ENCODE results near the gene ZCCHC24. TPM values are rescaled to one million over a fixed set of nuclear protein-coding genes. Genes with fewer than 3 reads are reported as not detected.

The ZCCHC24 gene
- total and polyA plus RNA-seq, 2 of the 8 experiments (the other 6 are each of a cell fraction or from before 2014, with no cell fraction given): 3.9 to 6.9 TPM

GRCh38 chr10:79384773-79385391 lies 60.5 kb downstream of the ZCCHC24 start:
- Histone ChIP-seq H3K27ac (ENCODE audit: low read depth, low read length) (no peak overlapping the region), H3K4me3 (ENCODE audit: extremely low read depth in 1 of 4, insufficient read depth in 2 of 4, low read depth in 3 of 4, low read length in 4 of 4) (no peak overlapping the region), H3K4ac (replicated peaks; ENCODE audit: insufficient read length, low read depth, low read length) (no peak overlapping the region), H3K14ac (ENCODE audit: insufficient read length) (no peak overlapping the region), H3K4me1 (replicated peaks in 1 of 4; ENCODE audit: control insufficient read depth in 3 of 4, insufficient read depth in 4 of 4, low read length in 3 of 4) (peaks cover 0 to 6% (median 1%) of the 10 kb centered on the region in 4 experiments; a peak in 2 of 7 replicates), H3K4me2 (ENCODE audit: insufficient read depth in 1 of 2, low read depth in 2 of 2, low read length in 2 of 2) (no peak overlapping the region), H2BK5ac (ENCODE audit: low read depth, low read length) (no peak overlapping the region), H3K23ac (ENCODE audit: insufficient read length) (no peak overlapping the region), H4K8ac (ENCODE audit: extremely low read depth, insufficient read depth, low read length) (no peak overlapping the region), H3K36me3 (ENCODE audit: control insufficient read depth in 2 of 4, insufficient read depth in 4 of 4, low read length in 3 of 4) (no peaks in the 10 kb centered on the region), H4K5ac (ENCODE audit: insufficient read length, low read depth, low read length) (no peak overlapping the region), H3K79me2 (ENCODE audit: control insufficient read depth in 1 of 2, insufficient read depth in 2 of 2, low read length in 2 of 2) (no peaks in the 10 kb centered on the region), H3K79me1 (ENCODE audit: low read depth, low read length) (no peaks in the 10 kb centered on the region), H2AK5ac (ENCODE audit: low read depth, low read length) (no peak overlapping the region), H3K18ac (ENCODE audit: extremely low read depth, low read length) (no peak overlapping the region), H2AFZ (ENCODE audit: low read length) (no peak overlapping the region), H3K9ac (replicated peaks in 1 of 4; ENCODE audit: extremely low read depth in 1 of 4, low read depth in 3 of 4, low read length in 3 of 4) (no peak overlapping the region), H2BK12ac (ENCODE audit: low read depth, low read length) (no peak overlapping the region), H3K27me3 (replicated peaks in 1 of 4; ENCODE audit: control insufficient read depth in 3 of 4, extremely low read depth in 1 of 4, insufficient read depth in 3 of 4, low read length in 3 of 4) (no peaks in the 10 kb centered on the region), H4K20me1 (replicated peaks in 1 of 2; ENCODE audit: control insufficient read depth in 1 of 2, insufficient read depth in 2 of 2, low read length in 2 of 2) (no peaks in the 10 kb centered on the region), H4K91ac (replicated peaks; ENCODE audit: insufficient read length, low read length) (no peak overlapping the region), H2BK20ac (ENCODE audit: low read length) (no peak overlapping the region), H2BK120ac (replicated peaks; ENCODE audit: low read depth, low read length) (no peak overlapping the region), H3K9me3 (ENCODE audit: insufficient read depth in 2 of 2, low read depth in 1 of 2, low read length in 1 of 2) (no peaks in the 10 kb centered on the region), H2BK15ac (ENCODE audit: low read length) (no peak overlapping the region), H3K56ac (replicated peaks; ENCODE audit: insufficient read length, low read depth, low read length) (no peak overlapping the region), H3K23me2 (ENCODE audit: low read depth, low read length) (no peaks in the 10 kb centered on the region)
- FAIRE-seq (no peak), DNase-seq (ENCODE audit: low read depth in 1 of 2, low spot score in 2 of 2) (no peak)
- ChIA-PET POLR2A (ENCODE audit: partially characterized antibody) (no interaction called here), CTCF (ENCODE audit: partially characterized antibody) (interaction anchor here (0.6 to 3.0 kb wide), 11 partner anchors 11 to 182 kb away, joined by 3 to 23 read pairs (median 4); no protein-coding TSS in a partner anchor)
- 84% methylated on average over 12 of the region's 14 CpGs; no CpG with 5 or more reads in 1 of the 2 experiments for WGBS, 2 experiments (ENCODE audit: extremely low coverage in 1 of 2, insufficient coverage in 1 of 2, insufficient read length in 1 of 2, insufficient replicate concordance in 2 of 2, low coverage in 1 of 2, low lambda C conversion rate in 2 of 2, missing lambda C conversion rate in 1 of 2)
- TF ChIP-seq CTCF (IDR thresholded peaks at IDR 0.05; ENCODE audit: control extremely low read depth in 1 of 3, insufficient read depth in 1 of 3, low read depth in 1 of 3, low read length in 3 of 3): no peak
- TF ChIP-seq, protein P1, sequence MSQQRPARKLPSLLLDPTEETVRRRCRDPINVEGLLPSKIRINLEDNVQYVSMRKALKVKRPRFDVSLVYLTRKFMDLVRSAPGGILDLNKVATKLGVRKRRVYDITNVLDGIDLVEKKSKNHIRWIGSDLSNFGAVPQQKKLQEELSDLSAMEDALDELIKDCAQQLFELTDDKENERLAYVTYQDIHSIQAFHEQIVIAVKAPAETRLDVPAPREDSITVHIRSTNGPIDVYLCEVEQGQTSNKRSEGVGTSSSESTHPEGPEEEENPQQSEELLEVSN (IDR thresholded peaks at IDR 0.05): no peak
- TF ChIP-seq SP1 (IDR thresholded peaks at IDR 0.05; ENCODE audit: low read depth, low read length): no peak
- no peak for TF ChIP-seq HDAC2 (IDR thresholded peaks at IDR 0.05; ENCODE audit: borderline replicate concordance in 1 of 2, low read depth in 2 of 2, low read length in 2 of 2)
- no peak for TF ChIP-seq SAP30 (IDR thresholded peaks at IDR 0.05; ENCODE audit: insufficient read depth, insufficient replicate concordance, low read length)
- no peak for TF ChIP-seq EZH2 (IDR thresholded peaks at IDR 0.05; ENCODE audit: low read depth, low read length, severe bottlenecking)
- TF ChIP-seq BCL11A (IDR thresholded peaks at IDR 0.05; ENCODE audit: low read depth in 2 of 2, low read length in 2 of 2): no peak
- TF ChIP-seq MAX (IDR thresholded peaks at IDR 0.05): no peak
